Activated naive CD8-positive, alpha-beta T cell (primary cell): ENCODE data around the gene ZNF429.
A peak's percentile ranks its signal among the peaks of the same experiment; 100 is the strongest.

Experiments
- H3K27ac Mint-ChIP-seq: one replicate; pipeline ENCODE4 v1.8.0; 2021; ENCODE audit warnings: mixed read lengths
- H3K27me3 Mint-ChIP-seq: one replicate; pipeline ENCODE4 v1.8.0; 2021; ENCODE audit warnings: mixed read lengths
- H3K36me3 Mint-ChIP-seq: one replicate; pipeline ENCODE4 v1.8.0; 2021; ENCODE audit warnings: mixed read lengths
- H3K4me1 Mint-ChIP-seq: one replicate; pipeline ENCODE4 v1.8.0; 2021; ENCODE audit warnings: low read depth, mixed read lengths
- H3K4me3 Mint-ChIP-seq: one replicate; pipeline ENCODE4 v1.8.0; 2021; ENCODE audit warnings: mild to moderate bottlenecking, mixed read lengths
- H3K9me3 Mint-ChIP-seq: one replicate; pipeline ENCODE4 v1.8.0; 2021; ENCODE audit warnings: low read depth, mixed read lengths

Gene ZNF429

DNA sequence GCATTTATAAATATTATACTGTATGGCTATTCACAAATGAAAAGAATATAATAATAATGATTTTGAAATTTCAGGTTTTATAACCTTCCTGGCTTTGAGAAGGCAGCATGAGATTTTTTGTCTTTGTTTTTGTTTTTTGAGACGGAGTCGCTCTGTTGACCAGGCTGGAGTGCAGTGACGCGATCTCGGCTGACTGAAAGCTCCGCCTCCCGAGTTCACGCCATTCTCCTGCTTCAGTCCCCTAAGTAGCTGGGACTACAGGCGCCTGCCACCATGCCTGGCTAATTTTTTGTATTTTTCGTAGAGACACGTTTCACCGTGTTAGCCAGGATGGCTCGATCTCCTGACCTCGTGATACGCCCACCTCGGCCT, 64.1 kb downstream of the ZNF429 start:
- Mint-ChIP-seq H3K27me3 (no peaks in the 10 kb centered on the region), H3K4me1 (peaks cover 45% of the 10 kb centered on the region), H3K4me3 (peak overlapping the region; percentile 98), H3K36me3 (peaks cover 6% of the 10 kb centered on the region), H3K27ac (peak overlapping the region; percentile 98), H3K9me3 (no peaks in the 10 kb centered on the region)

DNA sequence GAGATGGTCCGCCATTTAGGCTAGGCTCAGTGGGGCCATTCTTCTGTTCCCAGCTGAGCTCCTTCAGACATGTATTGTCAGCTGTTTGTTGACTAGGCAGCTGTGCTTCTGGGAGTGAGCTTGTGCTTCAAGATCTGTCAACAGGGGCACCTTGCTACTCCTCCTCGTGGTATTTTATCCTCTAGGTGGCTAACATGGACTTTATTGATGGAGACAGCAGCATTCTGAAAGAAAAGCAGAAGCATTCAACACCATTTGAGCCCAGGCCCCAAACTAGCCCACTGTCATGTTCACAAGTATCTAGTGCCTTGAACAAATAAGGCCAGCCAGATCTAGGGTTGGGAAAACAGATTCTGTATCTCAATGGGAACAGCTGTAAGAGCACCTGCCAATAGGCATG, 65.9 kb downstream of the ZNF429 start:
- Mint-ChIP-seq H3K4me3 (no peak overlapping the region), H3K9me3 (no peaks in the 10 kb centered on the region), H3K4me1 (peaks cover 36% of the 10 kb centered on the region), H3K27me3 (no peaks in the 10 kb centered on the region), H3K36me3 (no peaks in the 10 kb centered on the region), H3K27ac (no peak overlapping the region)

DNA sequence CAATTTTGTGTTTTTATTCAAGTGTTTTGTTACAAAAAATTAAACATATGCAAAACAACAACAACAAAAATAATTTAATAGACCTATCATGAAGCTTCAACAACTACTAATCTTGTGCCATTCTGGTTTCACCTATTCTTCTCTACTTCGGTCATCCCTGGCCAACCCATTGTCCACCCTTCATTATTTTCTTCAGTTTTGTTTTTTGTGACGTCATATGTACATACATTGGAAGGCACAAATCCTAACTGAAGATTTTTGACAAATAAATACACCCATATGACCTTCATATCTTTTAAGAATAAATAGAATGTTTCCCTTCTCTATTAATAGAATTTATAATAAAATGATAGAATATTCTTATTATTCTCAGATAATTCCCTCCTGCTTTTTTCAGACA, 69.2 kb downstream of the ZNF429 start:
- H3K9me3 Mint-ChIP-seq: no peaks in the 10 kb centered on the region
- peaks cover 29% of the 10 kb centered on the region for H3K4me1 Mint-ChIP-seq
- H3K27ac Mint-ChIP-seq: no peak overlapping the region
- H3K36me3 Mint-ChIP-seq: peaks cover 6% of the 10 kb centered on the region
- no peaks in the 10 kb centered on the region for H3K27me3 Mint-ChIP-seq
- no peak overlapping the region for H3K4me3 Mint-ChIP-seq

DNA sequence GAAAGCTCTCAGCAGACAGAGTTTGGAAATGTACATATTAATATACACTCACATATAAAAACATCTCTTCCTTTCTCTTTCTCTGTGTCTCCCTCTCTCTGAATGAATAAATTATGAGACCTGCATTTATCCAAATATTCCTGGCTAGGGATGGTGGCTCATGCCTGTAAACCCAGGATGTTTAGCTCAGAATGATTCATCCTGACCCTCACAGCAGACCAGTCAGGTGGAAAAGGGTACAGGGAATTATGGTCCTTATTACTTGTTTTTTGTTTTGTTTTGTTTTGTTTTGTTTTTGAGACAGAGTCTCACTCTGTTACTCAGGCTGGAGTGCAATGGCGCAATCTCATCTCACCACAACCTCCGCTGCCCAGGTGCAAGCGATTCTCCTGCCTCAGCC, 71.1 kb downstream of the ZNF429 start:
- H3K27ac Mint-ChIP-seq: peak overlapping the region; percentile 25
- no peaks in the 10 kb centered on the region for H3K9me3 Mint-ChIP-seq
- peaks cover 6% of the 10 kb centered on the region for H3K36me3 Mint-ChIP-seq
- peaks cover 42% of the 10 kb centered on the region for H3K4me1 Mint-ChIP-seq
- H3K27me3 Mint-ChIP-seq: no peaks in the 10 kb centered on the region
- H3K4me3 Mint-ChIP-seq: no peak overlapping the region

DNA sequence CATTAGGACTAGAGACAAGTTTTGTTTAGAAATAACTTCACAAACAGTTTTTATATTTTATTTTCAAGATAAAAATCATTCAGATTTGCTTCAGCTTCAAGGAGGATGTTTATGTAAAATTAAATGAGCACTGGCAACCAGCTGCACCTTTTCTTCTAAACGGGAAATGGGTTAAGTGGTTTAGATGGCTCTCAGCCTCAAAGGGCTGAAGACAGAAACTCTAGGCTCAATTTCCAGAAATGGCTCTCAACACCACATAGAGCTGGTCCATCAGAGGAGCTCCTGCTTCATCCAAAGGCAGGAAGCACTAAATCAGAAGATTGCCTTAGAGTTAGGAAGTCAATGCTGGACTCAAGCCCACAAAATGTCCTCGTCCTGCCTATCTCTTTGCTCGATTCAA, 74.7 kb downstream of the ZNF429 start:
- Mint-ChIP-seq H3K27me3 (no peaks in the 10 kb centered on the region), H3K4me3 (peak overlapping the region; percentile 33), H3K27ac (peak overlapping the region; percentile 92), H3K4me1 (peaks cover 56% of the 10 kb centered on the region), H3K9me3 (no peaks in the 10 kb centered on the region), H3K36me3 (peaks cover 7% of the 10 kb centered on the region)

DNA sequence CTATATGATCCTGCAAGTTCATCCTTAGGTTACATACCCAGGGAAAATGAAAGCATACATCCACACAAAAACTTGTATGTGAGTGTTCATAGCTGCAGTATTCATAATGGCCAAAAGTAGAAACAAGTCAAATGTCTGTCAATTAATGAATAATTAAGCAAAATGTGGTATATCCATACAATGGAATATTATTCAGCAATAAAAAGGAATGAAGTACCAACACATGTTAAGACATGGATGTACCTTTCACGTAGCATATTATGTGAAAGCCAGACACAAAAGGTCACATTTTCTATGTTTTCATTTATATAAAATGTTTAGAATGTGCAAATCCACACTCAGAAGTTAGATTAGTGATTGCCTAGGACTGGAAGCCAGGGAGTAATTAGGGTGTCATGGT, 75.4 kb downstream of the ZNF429 start:
- H3K4me3 Mint-ChIP-seq: peak overlapping the region; percentile 33

DNA sequence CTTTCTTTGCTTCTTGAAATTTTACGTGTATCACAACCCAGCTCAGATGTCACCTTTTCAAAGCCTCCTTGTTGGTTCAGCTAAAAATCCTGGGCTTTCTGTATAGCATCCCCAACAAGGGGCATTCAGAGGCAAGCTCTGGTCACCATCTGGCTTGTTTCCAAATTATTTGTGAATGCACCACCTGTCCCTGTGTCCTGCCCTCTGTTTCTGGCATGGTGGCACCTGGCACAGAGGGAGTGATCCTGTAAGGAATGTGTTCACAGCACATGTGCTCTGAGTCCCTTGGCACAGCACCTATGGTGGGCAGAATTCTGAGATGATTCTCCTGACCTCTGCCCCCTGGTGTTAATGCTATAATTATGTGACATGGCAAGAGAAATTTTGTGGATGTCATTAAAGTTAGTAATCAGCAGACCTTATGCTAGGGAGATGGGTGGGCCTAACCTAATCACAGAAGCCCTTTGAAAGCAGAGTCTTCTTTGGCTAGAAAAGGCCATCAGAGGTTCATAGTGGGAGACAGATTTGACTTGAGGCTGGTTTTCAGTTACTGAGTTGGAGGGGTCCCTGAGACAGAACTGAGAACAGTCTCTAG, 76.3 kb downstream of the ZNF429 start:
- Mint-ChIP-seq H3K4me1 (peaks cover 55% of the 10 kb centered on the region), H3K27me3 (no peaks in the 10 kb centered on the region), H3K9me3 (no peaks in the 10 kb centered on the region), H3K36me3 (peaks cover 7% of the 10 kb centered on the region), H3K4me3 (no peak overlapping the region), H3K27ac (peak overlapping the region; percentile 92)

More for the DNA sequence above, 75.4 kb downstream of the ZNF429 start:
- Mint-ChIP-seq H3K4me1 (peaks cover 61% of the 10 kb centered on the region), H3K27ac (peak overlapping the region; percentile 92), H3K27me3 (no peaks in the 10 kb centered on the region), H3K9me3 (no peaks in the 10 kb centered on the region), H3K36me3 (peaks cover 7% of the 10 kb centered on the region)

DNA sequence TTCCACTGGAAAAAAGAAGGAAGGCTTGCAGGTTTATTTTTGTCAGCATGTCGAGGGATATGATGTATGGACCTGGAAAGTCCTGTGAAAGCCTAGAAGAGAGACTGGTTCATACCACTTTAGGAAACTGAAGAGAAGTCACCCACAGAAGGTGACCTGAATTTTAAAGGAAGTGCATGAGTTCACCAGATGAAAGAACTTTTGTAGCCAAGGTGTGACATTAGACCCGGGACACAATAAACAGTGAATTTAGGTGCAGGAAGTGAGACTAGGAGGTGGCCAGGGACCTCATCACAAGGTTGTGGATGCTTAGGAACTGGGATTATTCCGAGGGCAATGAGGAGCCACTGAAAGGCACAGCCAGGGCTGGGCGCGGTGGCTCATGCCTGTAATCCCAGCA, 79.1 kb downstream of the ZNF429 start:
- Mint-ChIP-seq H3K36me3 (peaks cover 2% of the 10 kb centered on the region), H3K27ac (peak overlapping the region; percentile 76), H3K9me3 (no peaks in the 10 kb centered on the region), H3K4me1 (peaks cover 55% of the 10 kb centered on the region), H3K27me3 (no peaks in the 10 kb centered on the region), H3K4me3 (peak overlapping the region; percentile 75)

DNA sequence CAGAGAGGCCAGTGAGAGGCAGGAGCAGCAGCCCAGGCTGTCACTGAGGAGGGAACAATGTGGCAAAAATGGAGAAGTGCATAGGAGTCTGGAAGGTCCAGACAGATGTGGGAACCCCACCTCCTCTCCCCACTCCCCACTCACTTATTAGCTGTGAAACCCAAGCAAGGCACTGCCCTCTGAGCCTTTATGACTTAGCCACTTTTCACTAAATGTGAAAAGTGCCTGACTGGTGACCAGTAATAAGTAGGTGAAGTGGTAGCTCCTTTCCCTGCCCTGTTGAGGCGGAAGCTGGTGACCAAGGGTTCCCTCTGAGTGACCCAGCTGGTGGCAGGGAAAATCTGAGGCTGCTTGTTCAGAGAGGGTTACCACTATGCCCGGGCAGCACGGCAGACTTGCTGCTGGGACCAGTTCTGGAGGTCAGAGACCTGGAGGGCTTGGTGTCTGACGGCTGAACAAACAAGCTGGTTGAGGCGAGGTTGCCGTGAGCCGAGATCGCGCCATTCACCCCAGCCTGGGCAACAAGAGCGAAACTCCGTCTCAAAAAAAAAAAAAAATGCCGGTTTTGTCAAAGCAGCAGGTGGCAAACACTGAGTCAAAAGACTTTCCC, 80.0 kb downstream of the ZNF429 start:
- peaks cover 46% of the 10 kb centered on the region for H3K4me1 Mint-ChIP-seq
- H3K27ac Mint-ChIP-seq: no peak overlapping the region
- H3K36me3 Mint-ChIP-seq: peaks cover 2% of the 10 kb centered on the region
- peak overlapping the region; percentile 75 for H3K4me3 Mint-ChIP-seq
- H3K27me3 Mint-ChIP-seq: no peaks in the 10 kb centered on the region
- no peaks in the 10 kb centered on the region for H3K9me3 Mint-ChIP-seq

DNA sequence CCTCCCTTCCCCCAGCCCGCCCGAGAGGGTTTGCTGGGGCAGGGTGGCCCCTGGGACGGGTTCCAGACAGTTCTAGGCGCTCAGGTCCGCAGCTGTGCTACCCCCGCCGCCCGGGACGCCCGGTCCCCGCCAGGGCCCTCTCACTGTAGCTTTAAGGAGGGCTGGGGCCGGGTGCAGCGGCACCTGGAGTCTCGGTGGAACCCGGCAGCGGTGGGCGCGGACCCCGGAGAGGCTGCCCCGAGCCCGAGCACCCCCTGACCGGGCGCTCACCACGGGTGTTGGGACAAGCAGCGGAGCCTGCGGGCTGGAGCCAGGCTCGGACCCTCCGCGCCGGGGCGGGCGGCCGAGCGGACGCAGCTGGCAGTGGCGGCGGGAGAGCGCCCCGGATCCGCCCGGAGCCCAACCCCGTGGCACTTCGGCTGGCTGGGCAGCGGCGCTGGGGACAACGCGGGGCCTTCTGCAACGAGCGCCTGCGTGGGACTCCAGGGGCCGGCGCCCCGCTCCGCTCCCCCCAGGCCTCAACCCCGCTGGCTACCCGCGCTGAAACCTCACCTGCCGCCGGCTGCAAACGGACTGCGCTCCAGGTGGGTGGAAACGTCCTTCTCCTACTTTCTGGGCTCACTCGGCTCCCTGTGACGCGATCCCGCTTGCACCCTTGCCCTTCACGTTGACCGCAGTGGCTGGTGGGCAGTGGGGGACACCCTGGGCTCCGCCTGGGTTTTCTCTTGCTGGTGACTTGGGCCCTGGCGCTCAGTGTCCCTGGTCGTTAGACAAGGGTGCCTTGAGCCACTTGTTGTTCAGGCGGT, 81.1 kb downstream of the ZNF429 start:
- Mint-ChIP-seq H3K4me3 (peak overlapping the region; percentile 90), H3K9me3 (no peaks in the 10 kb centered on the region), H3K27ac (peak overlapping the region; percentile 79), H3K27me3 (no peaks in the 10 kb centered on the region), H3K4me1 (peaks cover 35% of the 10 kb centered on the region), H3K36me3 (peaks cover 2% of the 10 kb centered on the region)

DNA sequence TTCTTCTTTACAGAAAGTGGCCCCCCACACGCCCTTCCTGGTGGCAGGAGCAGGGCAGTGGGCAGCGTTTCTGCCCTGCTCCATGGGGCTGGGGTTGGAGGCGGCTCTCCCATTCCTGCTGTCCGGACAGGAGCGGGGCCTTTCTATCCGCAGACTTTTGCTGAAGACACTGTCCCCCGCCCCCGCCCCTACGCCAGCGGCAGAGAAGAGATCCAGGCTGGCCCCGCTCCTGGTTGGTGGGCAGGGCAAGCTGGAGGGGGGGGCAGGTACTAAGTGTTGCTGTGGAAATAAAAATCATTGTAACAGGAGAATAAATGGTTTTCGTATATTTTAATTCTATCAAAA, 81.7 kb downstream of the ZNF429 start:
- Mint-ChIP-seq H3K36me3 (no peaks in the 10 kb centered on the region), H3K9me3 (no peaks in the 10 kb centered on the region), H3K4me1 (peaks cover 29% of the 10 kb centered on the region), H3K4me3 (peak overlapping the region; percentile 90), H3K27ac (peak overlapping the region; percentile 79), H3K27me3 (no peaks in the 10 kb centered on the region)

DNA sequence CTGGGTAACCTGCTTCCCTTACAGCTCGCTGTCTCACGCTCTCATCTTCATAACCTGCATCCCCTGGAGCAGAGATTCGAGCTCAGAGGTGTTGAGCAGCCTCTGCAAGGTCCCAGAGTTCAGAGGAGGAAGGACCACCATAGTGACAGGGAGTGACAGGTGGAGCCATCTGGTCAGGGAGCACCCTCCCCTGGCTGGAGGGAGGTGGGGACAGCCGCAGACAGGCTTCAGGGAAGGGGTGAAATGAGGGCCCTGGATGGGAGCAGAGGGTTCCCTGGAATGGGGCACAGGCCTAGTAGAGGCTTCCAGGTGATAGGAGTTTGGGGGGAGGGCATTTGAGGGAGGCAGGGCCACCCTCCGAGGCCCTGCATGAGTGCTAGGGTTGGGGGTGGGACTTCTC, 82.1 kb downstream of the ZNF429 start:
- Mint-ChIP-seq H3K4me1 (peaks cover 28% of the 10 kb centered on the region), H3K27ac (no peak overlapping the region), H3K4me3 (peak overlapping the region; percentile 90), H3K36me3 (no peaks in the 10 kb centered on the region), H3K27me3 (no peaks in the 10 kb centered on the region), H3K9me3 (no peaks in the 10 kb centered on the region)

DNA sequence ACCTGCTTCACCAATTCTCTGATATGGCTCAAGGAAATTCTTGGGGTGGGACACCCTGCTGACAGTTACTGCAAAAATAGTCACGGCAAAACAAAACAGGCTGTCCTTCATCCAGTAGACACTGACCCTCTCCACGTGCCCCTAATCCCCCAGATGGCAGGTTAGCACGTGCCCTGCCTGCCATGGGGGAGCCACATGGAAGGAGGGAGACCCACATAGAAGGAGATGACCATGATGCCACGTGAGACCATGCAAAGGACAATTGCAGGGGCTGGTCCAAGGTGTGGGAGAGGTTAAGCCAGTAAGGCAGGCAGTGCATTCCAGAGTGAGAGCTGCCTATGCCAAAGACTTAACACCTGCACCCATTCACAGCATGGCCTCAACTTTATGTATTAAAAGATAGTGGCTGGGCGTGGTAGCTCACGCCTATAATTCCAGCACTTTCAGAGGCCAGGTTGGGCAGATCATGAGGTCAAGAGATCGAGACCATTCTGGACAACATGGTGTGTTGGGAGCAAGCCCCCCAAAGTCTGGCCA, 82.7 kb downstream of the ZNF429 start:
- Mint-ChIP-seq H3K4me1 (peaks cover 26% of the 10 kb centered on the region), H3K36me3 (no peaks in the 10 kb centered on the region), H3K27ac (no peak overlapping the region), H3K27me3 (no peaks in the 10 kb centered on the region), H3K9me3 (no peaks in the 10 kb centered on the region), H3K4me3 (peak overlapping the region; percentile 90)

DNA sequence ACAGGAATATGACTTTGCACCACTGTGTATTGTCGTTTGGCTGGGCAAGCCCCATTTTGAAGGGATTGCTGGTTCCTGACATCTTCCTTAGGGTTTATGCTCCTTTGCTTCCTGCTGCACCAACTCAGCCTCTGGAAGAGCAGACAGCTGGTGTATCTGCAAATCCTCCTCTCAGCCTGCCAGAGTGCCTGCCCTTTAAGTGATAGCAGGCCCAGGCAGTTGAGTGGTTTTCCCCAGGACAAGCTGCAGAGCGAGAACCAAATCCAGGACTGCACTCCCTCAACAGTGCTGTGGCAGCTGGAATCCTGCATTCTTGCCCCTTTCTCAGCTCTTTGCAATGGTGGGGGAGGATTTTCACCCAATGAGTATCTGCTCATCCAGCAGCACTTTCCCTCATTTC, 85.5 kb downstream of the ZNF429 start:
- no peak overlapping the region for H3K4me3 Mint-ChIP-seq
- H3K27me3 Mint-ChIP-seq: no peaks in the 10 kb centered on the region
- no peaks in the 10 kb centered on the region for H3K9me3 Mint-ChIP-seq
- H3K36me3 Mint-ChIP-seq: peaks cover 3% of the 10 kb centered on the region
- H3K27ac Mint-ChIP-seq: no peak overlapping the region
- peaks cover 9% of the 10 kb centered on the region for H3K4me1 Mint-ChIP-seq

DNA sequence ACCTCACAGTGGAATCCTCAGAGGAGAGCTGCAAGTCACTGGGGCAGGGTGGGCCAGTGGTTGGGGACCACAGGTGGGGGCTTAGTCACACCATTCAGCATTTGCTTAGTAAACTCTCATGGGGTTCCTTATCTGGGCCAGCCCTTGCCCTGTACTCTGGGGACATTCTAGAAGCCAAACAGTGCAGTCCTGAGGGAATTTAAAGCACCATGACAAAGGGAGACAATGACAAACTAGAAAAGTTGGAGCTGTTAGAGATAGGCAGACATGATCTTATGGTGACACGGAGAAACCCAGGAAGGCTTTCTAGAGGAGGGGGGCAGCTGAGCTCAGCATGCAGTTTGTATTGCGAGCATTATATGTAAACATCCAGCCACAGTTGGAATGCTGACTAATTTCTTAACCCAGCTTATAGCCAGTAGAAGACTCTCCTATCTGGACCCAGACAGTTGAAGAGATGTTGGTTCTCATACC, 87.6 kb downstream of the ZNF429 start:
- Mint-ChIP-seq H3K36me3 (peaks cover 7% of the 10 kb centered on the region), H3K4me1 (peaks cover under 1% of the 10 kb centered on the region), H3K27me3 (no peaks in the 10 kb centered on the region), H3K27ac (no peak overlapping the region), H3K4me3 (no peak overlapping the region), H3K9me3 (no peaks in the 10 kb centered on the region)
